Endometrial microvascular endothelial cells (primary cell): ENCODE data around the gene APBB3. TPM values are rescaled to one million over a fixed set of nuclear protein-coding genes. Genes with fewer than 3 reads are reported as not detected.

Source experiments
- in situ Hi-C: cut with HindIII; loops from 2 replicates; pipeline ENCODE4 v1.10.0; 2017; ENCODE audit warnings: low sequenced_read_pairs, low pct_unique_long_range_greater_than_20kb; ENCODE audit errors: inconsistent ontology term
- total RNA-seq: library from RNA; depleted of rRNA; stranded (reverse); fragments of >200 nt; gene quantifications from one replicate; pipeline ENCODE4 v1.2.3, GENCODE V29; 2015; ENCODE audit errors: inconsistent ontology term

APBB3 gene
- total RNA-seq, 1 donor from 2014 or later: 6.3 TPM

- in situ Hi-C loops: no loop called here
Observed at GRCh38 chr5:140544986-140545385, 19.4 kb downstream of the APBB3 start.

- in situ Hi-C loops: no loop called here
Observed at GRCh38 chr5:140542972-140543371, 21.4 kb downstream of the APBB3 start.

GRCh38 chr5:140540227-140540626 lies 24.2 kb downstream of the APBB3 start:
- in situ Hi-C loops: no loop called here

GRCh38 chr5:140524003-140524402 lies 40.4 kb downstream of the APBB3 start:
- in situ Hi-C loops: no loop called here

DNA sequence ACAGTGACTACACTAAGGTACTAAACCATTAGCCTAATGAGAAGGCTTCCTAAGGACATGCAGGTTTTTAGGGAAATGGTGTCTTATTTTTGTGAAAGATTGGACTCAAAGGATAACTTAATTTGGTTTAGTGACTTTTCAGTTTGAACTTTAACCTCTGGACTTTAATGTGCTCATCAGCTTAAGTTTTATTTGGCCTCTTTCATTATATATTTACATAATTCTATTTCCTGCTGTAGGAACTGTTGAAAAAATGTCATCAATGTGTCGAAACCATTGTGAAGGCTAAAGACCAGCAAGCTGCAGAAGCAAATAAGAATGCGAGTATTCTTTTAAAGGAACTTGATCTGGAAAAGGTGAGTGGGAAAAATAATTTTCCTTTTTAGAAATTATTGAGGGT lies 51.3 kb downstream of the APBB3 start:
- in situ Hi-C loops: no loop called here

- in situ Hi-C loops: no loop called here
Observed at GRCh38 chr5:140509898-140510297, 54.5 kb downstream of the APBB3 start.

Other genes with a start within 250 kb of the APBB3 start
- gene HBEGF, start 218.0 kb downstream of the APBB3 start, total RNA-seq: 60.5 TPM
- not detected for gene SLC4A9, start 204.4 kb downstream of the APBB3 start, total RNA-seq
- 41.5 TPM for gene ANKHD1, start 162.8 kb downstream of the APBB3 start, total RNA-seq
- gene EIF4EBP3, start 16.9 kb downstream of the APBB3 start, total RNA-seq: 0.28 TPM
- 26.6 TPM for gene SRA1, start 7.1 kb downstream of the APBB3 start, total RNA-seq
- gene SLC35A4, start 230 bp upstream of the APBB3 start, total RNA-seq: 60.7 TPM
- not detected for gene CD14, start 68.6 kb upstream of the APBB3 start, total RNA-seq
- 7.6 TPM for gene TMCO6, start 74.9 kb upstream of the APBB3 start, total RNA-seq
- 66.7 TPM for gene NDUFA2, start 83.0 kb upstream of the APBB3 start, total RNA-seq
- gene IK, start 83.2 kb upstream of the APBB3 start, total RNA-seq: 87.9 TPM
- 29.4 TPM for gene WDR55, start 100.3 kb upstream of the APBB3 start, total RNA-seq
- 0.37 TPM for gene DND1, start 109.0 kb upstream of the APBB3 start, total RNA-seq
- gene HARS1, start 126.8 kb upstream of the APBB3 start, total RNA-seq: 118 TPM
- gene HARS2, start 126.9 kb upstream of the APBB3 start, total RNA-seq: 26.4 TPM
- 41.3 TPM for gene ZMAT2, start 135.8 kb upstream of the APBB3 start, total RNA-seq
- gene PCDHA1, start 221.5 kb upstream of the APBB3 start, total RNA-seq: not detected
- not detected for gene PCDHA2, start 230.3 kb upstream of the APBB3 start, total RNA-seq
- gene PCDHA3, start 236.5 kb upstream of the APBB3 start, total RNA-seq: not detected
- gene PCDHA4, start 242.5 kb upstream of the APBB3 start, total RNA-seq: not detected